HG03060 (cell line): ENCODE measurements around the gene INPPL1.
"Not testable (repeated sequence)": the region's sequence is repeated elsewhere in the genome, so short reads cannot be mapped to it uniquely, and the experiment has no call there.

Experiments
- ATAC-seq: cut with Tn5 transposase; IDR thresholded peaks from one replicate; pipeline ENCODE4 v1.9.1; 2021; ENCODE audit warnings: low read depth, moderate number of reproducible peaks; ENCODE audit not compliant: unreplicated experiment

The INPPL1 gene

GRCh38 chr11:72241291-72241781 lies 16.8 kb downstream of the INPPL1 start:
- no peak for ATAC-seq

DNA sequence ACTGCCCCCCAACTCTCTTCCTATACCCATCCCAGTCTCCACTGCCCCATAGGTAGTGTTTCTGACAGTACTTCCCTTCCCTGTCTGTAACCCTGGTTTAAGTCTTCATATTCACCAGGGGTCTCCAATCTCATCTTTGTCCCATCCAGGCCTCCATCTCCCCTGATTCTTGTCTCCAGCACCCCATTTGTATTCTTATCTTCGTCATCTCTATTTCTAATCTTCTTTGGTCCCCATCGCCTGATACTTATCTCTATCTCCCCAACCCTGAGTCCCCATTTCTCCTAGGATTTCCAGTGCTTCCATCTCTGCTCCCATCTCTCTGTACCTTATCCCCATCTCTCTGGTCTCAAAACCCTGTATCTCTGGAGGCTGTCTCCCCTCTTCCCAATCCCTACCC lies 17.6 kb downstream of the INPPL1 start:
- ATAC-seq, result no peak

- ATAC-seq, result no peak
These were observed 18.8 kb downstream of the INPPL1 start for GRCh38 chr11:72243173-72244059.

DNA sequence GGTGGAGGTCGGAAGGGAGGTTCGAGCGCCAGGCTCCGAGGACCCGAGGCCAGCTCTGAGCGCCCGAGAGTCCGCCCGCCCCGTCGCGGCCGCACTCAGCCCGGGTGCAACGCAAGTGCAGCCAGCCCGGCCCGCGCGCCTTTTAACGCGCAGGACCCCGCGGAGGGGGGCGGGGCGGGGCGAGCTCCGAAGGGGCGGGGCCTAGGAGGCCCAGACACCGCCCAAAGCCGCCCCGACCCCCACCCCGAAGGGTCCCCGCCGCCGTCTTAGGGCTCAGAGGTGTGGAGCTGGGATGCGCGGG lies 19.4 kb downstream of the INPPL1 start, which contains the start of gene PHOX2A:
Gene PHOX2A, minus strand, starts transcription at position 117 of the 301 bp plus-strand sequence. CDS start 172 bp downstream, outside the sequence.
- ATAC-seq, result no peak

- ATAC-seq, result no peak
These were observed 20.0 kb downstream of the INPPL1 start for GRCh38 chr11:72244361-72245262.

- no peak for ATAC-seq
These were observed 20.8 kb downstream of the INPPL1 start for GRCh38 chr11:72245263-72245816.

GRCh38 chr11:72247584-72247983 lies 23.0 kb downstream of the INPPL1 start:
- ATAC-seq, result no peak

- no peak for ATAC-seq
These were observed 25.4 kb downstream of the INPPL1 start for GRCh38 chr11:72249961-72250360.

DNA sequence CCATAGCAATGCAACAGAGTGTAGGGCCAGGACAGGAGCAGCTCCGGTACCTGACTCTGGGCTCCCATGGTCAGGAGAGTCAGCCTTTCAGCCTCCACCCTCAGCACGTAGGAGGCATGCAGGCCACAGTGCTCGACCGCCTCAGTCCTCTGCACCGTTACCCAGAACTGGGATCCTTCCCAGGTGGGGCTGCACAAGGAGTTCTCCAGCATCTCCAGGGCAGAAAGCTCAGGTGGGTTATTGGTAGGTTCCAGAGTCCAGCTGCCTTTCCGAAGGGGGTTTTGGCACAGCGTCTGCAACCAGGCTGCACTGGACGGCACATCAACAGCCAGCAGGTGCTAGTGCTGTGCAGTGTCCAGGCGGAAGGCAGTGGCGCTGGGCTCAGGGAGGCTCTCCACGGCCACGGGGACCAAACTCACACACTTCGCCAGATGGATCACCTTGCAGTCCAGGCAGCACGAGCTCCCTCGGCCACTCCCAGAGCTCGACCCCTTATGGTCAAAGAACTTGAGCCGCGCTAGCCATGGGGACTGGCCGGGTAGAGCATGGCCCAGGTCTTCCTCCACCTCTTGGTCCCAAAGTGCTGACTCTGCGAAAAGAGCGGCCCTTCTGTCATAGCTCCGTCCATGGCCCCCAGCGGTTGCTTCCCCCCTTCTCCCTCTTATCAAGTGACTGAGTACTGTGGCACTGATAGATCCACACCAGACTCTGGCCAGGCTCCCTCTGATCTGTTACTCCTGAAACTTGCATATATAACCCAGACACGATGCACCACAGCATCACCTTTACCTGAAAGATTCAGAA lies 26.3 kb downstream of the INPPL1 start:
- no peak for ATAC-seq

GRCh38 chr11:72251614-72252013 lies 27.0 kb downstream of the INPPL1 start:
- no peak for ATAC-seq

DNA sequence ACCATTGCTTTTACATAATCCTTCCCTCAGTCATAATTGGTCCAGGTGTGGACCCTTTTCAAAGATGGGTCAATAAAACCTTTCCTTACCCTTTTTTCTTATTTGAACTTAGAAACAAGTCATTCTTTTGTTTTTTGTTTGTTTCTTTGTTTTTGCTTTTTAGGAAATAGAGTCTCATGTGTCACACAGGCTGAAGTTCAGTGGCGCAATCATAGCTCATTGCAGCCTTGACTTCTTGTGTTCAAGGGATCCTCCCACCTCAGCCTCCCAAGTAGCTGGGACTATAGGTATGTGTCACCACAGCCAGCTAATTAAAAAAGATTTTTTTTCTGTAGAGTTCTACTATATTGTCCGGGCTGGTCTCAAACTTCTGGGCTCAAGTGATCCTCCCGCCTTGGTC lies 28.8 kb downstream of the INPPL1 start:
- ATAC-seq, result no peak

- no peak for ATAC-seq
These were observed 29.9 kb downstream of the INPPL1 start for GRCh38 chr11:72254299-72254993.

GRCh38 chr11:72257570-72257969 lies 33.0 kb downstream of the INPPL1 start:
- ATAC-seq, result no peak

DNA sequence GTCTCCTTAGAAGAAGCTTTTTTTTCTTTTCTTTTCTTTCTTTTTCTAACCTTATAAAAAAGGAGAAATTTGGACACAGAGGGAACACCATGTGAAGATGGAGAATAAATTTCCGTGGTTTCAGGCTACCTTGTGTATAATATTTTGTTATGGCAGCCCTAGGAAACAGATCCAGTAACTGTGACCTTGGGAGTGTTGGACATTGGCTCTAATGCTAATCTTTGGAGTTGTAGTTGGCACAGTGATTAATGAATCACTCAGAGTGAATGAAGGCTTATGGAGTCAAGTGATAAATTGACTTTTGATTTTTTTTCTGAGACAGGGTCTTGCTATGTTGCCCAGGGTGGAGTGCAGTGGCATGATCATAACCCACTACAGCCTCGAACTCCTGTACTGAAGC lies 34.9 kb downstream of the INPPL1 start:
- no peak for ATAC-seq

DNA sequence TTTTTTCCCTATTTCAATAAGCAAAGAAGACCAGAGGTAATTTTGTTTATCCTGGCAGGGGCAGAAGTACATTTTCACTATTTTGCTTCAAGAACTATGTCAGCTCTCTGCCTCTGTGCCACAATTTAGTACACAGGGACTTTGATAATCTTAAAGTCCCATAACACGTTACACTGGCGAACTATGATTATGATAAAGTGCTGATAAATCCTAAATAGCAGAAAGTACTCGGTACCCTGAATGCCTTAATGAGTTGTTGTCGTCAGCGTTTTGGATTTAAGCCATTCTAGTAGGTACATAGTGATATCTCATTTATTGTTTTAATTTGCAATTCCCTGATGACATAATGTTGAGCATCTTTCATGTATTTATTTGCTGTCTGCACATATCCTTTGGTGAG lies 36.0 kb downstream of the INPPL1 start:
- ATAC-seq, result no peak

DNA sequence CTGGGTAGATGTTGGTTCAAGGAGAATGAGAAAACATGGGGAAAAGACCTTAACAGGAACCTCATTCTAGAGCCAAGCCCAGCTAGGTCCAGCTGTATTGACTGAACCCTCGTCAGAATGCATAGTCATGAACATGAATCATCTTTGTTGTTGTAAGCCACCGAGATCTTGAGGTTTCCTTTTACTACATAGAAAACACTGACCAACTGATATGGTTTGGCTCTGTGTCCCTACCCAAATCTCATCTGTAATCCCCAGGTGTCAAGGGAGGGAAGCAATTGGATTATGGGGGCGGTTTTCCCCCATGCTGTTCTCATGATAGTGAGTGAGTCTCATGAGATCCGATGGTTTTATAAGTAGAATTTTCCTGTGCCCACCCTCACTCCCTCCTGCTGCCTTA lies 38.8 kb downstream of the INPPL1 start:
- no peak for ATAC-seq

GRCh38 chr11:72265951-72266350 lies 41.4 kb downstream of the INPPL1 start:
- ATAC-seq, result no peak

DNA sequence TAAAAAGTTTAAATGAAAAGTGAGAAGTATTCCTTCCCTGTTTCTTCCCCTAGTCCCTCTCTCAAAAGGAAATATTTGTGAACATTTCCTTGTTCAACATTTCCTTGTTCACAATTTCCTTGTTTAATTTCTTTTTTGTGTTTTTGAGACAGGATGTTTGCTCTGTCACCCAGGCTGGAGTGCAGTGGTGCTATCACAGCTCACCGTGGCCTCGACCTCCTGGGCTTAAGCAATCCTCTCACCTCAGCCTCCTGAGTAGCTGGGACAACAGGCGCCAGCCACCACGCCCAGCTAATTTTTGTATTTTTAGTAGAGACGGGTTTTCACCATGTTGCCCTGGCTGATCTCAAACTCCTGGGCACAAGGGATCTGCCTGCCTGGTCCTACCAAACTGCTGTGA lies 42.4 kb downstream of the INPPL1 start:
- ATAC-seq, result not testable (repeated sequence)

DNA sequence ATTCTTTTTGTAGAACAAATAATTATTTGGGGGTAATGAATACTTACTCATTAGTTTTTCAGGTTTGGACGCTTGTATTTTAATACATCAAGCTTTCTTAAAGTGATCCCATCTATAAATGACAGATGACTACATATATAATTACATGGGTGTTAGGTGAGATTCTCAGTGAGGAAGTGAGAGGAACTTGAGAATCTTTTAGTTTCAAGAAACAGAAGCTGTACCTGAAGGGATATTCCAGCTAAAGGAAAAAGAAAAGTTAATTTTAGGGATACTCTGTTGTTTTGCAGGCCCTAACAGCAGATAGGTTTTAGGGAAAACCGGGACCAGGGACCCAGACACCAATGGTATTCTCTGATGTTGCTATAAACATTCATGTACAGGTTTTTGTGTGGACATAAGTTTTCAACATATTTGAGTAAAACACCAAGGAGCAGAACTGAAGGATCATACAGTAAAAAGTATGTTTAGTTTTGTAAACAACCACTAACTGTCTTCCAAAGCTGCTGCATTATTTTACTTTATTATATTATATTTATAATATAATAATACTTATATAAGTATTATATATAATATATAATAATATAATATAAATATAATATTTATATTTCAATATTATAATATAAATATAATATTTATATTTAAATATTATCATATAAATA lies 43.5 kb downstream of the INPPL1 start:
- ATAC-seq, result no peak
